H1 (cell line): ENCODE results near the gene GTF2F1.

ENCODE experiments used
- CHD2 ChIP-seq: IDR thresholded peaks from 2 replicates; pipeline ENCODE4 v1.6.1; 2012; ENCODE audit warnings: low read length, improper control_type of control experiment
- EZH2 ChIP-seq: fragments of 200-600 bp; sonication (generic); IDR thresholded peaks from 2 replicates; pipeline ENCODE4 v1.7.1; 2012; ENCODE audit warnings: low read depth, mild to moderate bottlenecking, moderate library complexity, low read length, inconsistent platforms; ENCODE audit not compliant: severe bottlenecking
- TF ChIP-seq, protein P1 (sequence below), 3 experiments: IDR thresholded peaks; 1 replicate in 2 of 3; 2 replicates in 1 of 3; pipeline versions ENCODE4 v1.5.1 to v1.6.1; 2011; ENCODE audit warnings: low read length in 3 of 3, mild to moderate bottlenecking in 3 of 3, inconsistent platforms in 2 of 3, low read depth in 1 of 3, moderate library complexity in 1 of 3; ENCODE audit not compliant: insufficient read depth in 1 of 3; ENCODE audit errors: control extremely low read depth in 1 of 3

DNA sequence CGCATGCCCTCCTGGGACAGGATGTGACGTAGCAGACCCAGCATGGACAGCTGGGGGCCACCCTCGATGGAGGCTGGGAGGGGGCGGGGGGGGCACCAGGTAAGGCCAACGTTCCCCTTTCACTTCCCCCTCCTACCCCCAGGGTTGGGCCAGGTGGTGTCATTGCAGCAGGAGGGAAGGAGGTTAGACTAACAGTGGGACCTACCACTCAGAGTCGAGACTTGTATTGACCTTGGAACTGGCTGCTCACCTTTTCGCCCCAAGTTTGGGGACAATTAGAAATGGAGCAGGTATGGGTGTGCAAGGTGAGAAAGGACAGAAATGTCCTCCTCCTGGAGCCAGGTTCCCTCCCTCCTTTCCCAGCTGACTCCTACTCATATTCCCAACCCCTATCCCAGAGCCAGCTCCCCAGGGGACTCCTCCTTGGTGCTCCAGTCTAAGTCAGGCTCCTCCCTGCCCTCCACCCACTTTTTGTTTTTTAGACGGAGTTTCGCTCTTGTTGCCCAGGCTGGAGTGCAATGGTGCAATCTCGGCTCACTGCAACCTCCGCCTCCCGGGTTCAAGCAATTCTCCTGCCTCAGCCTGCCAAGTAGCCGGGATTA lies 49.2 kb upstream of the GTF2F1 start:
- TF ChIP-seq, protein P1, sequence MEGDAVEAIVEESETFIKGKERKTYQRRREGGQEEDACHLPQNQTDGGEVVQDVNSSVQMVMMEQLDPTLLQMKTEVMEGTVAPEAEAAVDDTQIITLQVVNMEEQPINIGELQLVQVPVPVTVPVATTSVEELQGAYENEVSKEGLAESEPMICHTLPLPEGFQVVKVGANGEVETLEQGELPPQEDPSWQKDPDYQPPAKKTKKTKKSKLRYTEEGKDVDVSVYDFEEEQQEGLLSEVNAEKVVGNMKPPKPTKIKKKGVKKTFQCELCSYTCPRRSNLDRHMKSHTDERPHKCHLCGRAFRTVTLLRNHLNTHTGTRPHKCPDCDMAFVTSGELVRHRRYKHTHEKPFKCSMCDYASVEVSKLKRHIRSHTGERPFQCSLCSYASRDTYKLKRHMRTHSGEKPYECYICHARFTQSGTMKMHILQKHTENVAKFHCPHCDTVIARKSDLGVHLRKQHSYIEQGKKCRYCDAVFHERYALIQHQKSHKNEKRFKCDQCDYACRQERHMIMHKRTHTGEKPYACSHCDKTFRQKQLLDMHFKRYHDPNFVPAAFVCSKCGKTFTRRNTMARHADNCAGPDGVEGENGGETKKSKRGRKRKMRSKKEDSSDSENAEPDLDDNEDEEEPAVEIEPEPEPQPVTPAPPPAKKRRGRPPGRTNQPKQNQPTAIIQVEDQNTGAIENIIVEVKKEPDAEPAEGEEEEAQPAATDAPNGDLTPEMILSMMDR (IDR thresholded peaks at IDR 0.05; ENCODE audit: control extremely low read depth in 1 of 3, insufficient read depth in 1 of 3, low read depth in 1 of 3, low read length in 3 of 3), result no peak
- TF ChIP-seq CHD2 (no peak), EZH2 (no peak)
